HG02884 (cell line): Measurements from ENCODE around the gene SUOX.
A peak's percentile ranks its signal among the peaks of the same experiment; 100 is the strongest.
"Not testable (repeated sequence)": the region's sequence is repeated elsewhere in the genome, so short reads cannot be mapped to it uniquely, and the experiment has no call there.

Experiments used
- ATAC-seq: cut with Tn5 transposase; IDR thresholded peaks from one replicate; pipeline ENCODE4 v1.9.1; 2021; ENCODE audit warnings: mild to moderate bottlenecking, moderate library complexity; ENCODE audit not compliant: unreplicated experiment

SUOX gene

DNA sequence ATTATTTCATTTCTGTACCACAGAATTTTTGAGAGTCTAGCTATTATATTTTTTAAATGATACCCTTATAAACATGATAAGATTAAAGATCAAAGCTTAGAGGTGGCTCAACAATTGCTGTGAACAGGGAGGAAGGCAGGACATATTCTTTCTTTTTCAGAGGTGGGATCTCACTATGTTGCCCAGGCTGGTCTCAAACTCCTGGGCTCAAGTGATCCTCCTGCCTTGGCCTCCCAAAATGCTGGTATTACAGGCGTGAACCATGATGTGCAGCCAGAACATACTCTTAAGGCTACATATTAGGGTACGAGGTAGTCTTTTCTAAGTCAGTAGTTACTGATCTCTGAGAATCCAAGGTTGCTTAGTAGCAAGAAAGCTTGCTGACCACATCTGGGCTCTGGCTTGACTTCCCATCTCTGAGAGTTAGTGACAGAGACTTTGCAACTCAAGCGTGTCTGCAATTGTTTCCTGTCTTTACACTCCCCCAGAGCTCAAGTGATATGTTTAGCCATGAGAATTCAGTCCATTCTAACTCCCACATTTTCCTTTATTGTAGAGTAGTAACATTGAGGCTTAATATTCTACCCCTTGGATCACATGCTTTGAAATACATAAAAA lies 14.6 kb upstream of the SUOX start:
- peak; percentile 76 for ATAC-seq

DNA sequence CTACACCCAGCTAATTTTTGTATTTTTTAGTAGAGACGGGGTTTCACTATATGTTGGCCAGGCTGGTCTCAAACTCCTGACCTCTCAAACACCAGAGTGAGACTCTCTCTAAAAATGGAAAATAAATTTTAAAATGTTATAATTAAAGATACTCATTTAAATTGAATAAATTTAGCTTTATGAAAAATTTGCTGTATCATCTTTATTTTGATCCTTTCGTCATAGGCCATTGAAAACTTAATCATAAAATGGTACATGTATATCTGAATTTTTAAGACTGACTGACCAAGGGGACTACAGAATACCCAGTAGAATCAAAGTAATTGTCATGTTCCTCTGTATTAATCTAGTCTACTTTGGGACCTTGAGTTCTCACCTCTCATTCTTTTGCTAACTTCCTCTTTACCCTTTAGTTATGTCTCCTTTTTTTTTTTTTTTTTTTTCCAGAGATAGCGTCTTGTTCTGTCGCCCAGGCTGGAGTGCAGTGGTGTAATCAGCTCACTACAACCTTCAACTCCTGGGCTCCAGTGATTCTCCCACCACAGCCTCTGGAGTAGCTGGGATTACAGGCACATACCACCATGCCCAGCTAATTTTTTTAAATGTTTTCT lies 13.7 kb upstream of the SUOX start:
- ATAC-seq: no peak

DNA sequence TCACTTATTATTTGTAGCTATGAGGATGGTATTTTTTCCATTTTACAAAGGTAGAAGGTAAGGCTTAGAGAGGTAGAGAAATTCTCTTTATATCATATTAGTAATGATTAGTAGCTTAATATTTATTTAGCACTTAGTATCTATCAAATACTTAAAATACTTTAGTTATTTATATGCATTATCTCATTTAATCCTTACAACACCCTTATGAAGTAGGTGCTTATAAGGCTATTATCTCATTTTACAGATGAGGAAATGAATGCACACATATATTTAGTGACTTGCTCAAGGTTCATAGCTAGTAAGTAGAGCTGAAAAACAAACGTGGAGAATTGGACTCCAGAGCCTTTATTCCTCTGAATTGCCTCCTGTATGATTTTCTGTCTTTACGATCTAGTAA lies 12.2 kb upstream of the SUOX start:
- ATAC-seq: no peak

DNA sequence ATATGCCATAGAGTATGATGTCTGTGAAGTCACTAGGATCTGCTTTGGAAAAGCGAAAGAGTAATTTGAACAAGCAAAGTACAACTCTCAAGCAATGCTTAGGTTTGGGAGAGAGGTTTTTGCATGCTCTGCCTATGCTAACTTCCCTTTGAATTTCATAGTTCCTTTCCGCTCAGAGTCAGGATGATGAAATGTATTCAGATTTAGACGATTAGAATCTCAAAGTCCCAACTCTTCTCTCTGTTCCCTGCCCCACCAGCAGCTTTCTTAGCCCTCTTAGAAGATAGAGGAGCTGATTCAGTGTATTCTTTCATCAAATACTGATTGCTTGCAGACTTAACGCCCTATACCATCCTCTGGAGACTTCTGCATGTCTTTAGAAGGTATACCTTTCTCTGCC lies 11.7 kb upstream of the SUOX start:
- no peak for ATAC-seq

DNA sequence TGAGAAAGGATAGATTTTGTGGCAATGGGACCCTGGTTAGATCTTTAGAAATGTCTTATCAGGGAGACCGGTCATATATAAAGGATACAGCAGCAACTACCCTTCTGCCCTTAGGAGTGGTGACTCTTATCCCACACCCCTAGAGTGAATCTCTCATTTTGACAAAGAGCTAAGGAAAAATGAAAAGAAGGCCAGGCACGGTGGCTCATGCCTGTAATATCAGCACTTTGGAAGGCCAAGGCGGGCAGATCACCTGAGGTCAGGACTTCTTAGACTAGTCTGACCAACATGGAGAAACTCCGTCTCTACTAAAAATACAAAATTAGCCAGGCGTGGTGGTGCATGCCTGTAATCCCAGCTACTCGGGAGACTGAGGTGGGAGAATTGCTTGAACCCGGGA lies 11.1 kb upstream of the SUOX start:
- not testable (repeated sequence) for ATAC-seq

DNA sequence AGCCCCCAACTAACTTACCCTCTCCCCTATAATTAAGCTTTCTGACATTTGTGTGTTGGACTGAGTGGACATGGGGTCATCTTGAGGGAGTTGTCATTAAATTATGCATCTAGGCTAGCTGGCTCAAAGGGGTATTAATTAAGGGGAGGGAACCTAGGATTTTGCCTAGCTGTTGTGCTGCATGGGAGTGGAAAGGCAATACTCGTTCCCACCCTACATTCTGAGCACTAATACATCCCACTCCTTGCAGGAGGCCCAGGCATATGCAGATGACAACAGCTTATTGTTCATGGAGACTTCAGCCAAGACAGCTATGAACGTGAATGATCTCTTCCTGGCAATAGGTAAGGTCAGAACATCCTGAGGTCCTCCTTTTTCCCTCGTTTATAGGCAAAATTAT lies 6.0 kb upstream of the SUOX start:
- no peak for ATAC-seq

DNA sequence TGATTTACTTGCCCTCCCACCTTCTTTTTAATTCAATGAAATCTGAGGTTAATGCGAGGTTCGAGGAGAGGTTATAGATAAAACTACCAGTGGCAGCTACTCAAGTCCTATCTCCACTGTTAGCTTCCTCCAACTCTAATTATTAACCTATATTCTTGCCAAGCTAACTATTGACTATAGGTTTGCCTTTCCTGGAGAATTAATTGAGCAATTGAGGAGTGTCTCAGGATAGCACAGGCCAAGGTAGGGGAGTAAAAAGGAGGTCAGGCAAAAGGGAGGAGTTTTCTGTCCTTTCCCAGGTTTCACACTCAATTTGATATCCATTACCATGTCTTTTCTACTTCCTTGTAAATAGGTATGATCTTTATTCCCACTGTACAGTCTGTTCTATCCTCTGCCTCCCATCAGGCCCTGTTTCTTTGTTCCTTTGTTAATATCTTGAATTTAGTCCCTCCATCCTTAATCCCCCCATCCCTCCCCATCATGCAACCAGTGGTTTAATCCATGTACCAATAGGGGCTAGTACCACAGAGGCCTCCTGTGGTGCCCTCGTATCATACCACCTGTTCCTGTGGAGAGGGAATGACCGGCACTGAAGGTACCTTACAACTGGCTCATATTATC lies 3.7 kb upstream of the SUOX start:
- no peak for ATAC-seq

DNA sequence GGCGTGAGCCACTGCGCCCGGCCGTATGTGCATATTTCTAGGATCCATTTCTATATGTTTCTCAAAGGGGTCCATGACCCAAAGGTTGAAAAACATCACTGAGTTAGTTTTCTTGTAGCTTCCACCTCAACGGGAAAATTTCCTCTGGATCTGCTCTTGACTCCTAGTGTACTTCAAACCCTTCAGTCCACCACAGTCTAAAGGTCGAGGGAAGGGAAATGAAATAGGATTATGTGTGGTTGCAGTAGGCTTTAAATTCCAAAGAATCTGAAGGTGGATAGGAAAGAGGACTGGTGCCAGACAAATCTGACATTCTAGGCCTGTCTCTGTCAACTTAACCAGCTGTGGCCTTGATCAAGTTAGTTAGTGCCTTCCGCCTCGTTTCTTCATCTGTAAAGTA lies 1.7 kb upstream of the SUOX start:
- ATAC-seq: no peak

DNA sequence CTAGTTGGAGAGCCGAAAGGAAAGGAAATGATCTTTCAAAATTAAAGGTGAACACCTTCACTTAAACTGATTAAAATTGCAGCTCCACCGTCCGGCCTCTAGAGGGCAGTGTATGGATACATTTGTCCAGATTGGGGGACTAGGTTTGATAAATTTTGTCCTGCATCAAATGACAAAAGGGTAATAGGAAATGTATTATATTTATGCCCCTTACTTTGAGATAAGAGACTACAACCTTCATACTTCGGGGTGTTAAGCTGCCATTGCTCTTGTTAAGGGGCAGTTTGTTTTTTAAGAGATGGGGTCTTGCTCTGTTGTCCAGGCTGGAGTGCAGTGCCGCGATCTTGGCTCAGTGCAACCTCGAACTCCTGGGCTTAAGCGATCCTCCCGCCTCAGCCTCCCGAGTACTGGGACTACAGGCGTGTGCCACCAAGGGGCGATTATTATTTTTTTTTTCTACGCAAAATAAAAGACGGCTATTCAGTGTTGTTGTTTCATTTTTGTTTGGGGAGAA lies 818 bp upstream of the SUOX start:
- no peak for ATAC-seq

DNA sequence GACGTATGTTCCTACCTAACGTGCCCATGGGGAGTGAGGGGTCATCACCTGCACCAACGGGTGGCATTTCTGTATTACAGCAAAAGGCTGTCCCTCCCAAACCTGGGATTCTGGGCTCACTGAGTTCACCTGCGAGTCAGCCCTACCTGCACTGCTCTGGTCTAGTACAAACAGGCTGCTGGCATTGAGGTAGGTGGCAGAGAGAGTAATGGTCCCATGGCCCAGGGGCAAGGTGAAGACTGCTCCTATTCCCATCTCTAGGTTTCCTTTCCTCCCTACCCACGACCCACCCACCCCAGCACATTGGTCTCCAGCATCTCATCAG lies 421 bp downstream of the SUOX start:
- no peak for ATAC-seq

DNA sequence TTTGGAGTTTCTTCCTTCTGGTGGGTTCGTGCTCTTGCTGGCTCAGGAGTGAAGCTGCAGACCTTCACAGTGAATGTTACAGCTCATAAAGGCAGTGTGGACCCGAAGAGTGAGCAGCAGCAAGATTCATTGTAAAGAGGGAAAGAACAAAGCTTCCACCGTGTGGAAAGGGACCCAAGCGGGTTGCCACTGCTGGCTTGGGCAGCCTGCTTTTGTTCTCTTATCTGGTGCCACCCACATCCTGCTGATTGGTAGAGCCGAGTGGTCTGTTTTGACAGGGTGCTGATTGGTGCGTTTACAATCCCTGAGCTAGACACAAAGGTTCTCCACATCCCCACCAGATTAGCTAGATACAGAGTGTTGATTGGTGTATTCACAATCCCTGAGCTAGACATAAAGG lies 2.4 kb downstream of the SUOX start:
- not testable (repeated sequence) for ATAC-seq

DNA sequence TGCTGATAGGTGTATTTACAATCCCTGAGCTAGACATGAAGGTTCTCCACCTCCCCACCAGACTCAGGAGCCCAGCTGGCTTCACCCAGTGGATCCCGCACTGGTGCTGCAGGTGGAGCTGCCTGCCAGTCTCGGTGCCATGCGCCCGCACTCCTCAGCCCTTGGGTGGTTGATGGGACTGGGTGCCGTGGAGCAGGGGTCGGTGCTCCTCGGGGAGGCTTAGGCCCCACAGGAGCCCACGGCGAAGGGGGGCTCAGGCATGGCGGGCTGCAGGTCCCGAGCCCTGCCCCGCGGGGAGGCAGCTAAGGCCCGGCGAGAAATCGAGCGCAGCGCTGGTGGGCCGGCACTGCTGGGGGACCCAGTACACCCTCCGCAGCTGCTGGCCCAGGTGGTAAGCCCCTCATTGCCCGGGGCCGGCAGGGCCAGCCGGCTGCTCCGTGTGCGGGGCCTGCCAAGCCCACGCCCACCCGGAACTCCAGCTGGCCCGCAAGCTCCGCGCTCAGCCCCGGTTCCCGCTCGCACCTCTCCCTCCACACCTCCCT lies 3.0 kb downstream of the SUOX start:
- not testable (repeated sequence) for ATAC-seq

DNA sequence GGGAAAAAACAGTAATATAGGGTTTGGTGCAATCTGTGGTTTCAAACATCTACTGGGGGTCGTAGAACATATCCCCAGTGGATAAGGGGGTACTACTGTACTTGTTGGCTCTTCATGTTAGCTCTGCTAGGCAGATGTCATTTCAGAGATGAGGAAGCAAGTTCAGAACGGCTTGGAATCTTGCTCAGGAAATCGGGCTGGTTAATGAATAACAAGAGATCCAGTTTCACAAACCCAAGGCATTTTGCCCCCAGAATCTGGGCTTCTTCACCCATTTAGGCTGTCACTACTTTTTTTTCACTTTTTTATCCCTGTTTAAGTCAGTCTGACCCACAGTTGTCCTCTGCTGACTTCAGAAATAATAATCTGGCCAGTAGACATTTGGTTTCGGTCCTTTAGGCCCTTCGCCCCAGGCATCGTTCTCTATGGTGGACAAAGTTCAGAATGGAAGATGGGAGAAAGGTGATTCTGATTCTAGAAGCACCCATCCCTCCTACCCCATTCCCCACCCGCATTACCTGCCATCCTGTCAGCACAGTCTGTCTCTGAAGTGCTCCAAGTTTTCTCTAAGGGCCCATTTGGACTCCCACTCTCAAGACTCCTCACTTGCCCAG lies 4.5 kb downstream of the SUOX start:
- ATAC-seq: no peak

DNA sequence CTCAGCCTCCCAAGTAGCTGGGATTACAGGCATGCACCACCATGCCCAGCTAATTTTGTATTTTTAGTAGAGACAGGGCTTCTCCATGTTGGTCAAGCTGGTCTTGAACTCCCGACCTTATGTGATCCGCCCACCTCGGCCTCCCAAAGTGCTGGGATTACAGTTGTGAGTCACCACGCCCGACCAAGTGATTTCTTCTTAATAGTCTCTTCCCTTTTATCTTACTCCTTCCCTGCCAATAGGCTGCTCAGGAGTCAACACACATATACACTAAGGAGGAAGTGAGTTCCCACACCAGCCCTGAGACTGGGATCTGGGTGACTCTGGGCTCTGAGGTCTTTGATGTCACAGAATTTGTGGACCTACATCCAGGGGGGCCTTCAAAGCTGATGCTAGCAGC lies 6.3 kb downstream of the SUOX start:
- ATAC-seq: not testable (repeated sequence)

DNA sequence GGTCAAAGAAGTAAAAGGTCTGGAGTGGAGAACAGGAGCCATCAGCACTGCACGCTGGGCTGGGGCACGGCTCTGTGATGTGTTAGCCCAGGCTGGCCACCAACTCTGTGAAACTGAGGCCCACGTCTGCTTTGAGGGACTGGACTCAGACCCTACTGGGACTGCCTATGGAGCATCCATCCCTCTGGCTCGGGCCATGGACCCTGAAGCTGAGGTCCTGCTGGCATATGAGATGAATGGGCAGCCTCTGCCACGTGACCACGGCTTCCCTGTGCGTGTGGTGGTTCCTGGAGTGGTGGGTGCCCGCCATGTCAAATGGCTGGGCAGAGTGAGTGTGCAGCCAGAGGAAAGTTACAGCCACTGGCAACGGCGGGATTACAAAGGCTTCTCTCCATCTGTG lies 7.1 kb downstream of the SUOX start:
- ATAC-seq: no peak

DNA sequence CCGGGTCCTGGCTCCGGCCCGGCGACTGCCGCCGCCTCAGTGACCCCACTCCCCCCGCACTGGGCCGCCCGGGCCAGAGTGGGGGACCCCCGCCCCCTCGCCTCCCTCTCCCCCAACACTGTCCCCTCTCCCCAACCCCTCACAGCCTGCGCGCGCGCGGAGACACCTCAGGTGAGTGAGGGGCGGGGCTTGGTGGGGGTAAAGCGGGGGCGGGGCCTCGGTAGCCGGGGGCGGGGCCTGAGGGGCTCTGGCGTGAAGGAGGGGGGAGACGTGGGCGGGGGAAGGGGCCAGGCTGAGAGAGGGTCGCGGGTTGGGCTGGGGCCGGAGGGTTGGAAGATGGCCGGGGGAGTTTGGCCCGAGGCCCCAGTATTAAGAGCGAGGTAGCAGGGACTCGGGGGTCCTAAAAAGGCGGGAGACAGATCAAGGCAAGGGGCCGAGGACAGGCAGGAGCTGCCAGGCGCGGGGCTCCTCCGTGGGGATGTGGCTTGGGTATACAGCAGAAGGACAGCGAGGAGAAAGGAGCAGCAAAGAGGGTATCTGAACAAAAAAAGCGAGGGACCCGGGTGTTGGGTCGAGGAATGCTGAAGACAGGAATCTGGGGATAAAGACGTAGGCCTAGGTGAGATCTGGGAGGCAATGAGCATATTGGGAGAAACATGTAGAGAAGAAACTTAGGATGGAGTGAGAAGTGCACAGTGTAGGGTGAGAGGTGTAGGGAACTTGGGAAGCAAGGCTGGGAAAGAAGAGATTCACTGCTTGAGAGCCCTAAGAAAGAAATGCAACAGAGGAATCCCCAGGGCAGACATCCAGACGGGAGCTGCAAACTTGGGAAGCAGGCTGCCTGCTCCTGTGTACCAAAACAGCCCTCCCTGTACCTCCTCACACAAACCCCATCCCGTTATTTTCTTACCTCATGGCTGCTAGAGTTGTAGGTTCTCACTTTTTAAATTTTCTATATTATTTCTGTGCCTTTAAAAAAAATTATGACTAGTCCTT lies 10.8 kb downstream of the SUOX start:
- ATAC-seq: no peak

DNA sequence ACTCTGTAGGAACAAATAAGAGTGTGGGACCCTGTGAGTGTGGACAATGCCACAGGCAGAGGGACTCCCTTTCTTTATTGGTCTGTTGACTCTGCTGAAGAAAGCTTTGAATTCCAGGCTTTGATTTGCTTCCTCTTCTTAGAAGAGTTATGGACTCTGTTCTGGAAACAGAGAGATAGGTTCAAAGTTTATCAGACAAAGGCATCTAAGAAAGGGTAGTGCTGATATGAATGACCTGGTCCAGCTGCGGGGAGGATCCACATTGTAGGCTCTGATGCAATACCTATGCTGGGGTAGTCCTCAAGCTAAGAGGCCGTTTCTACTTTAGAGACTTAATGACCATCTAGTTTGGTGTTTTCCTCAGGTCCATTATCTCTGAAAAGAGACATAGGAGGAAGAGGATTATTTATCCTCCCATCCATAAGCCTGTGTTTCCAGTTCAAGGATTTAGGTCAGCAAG lies 13.1 kb downstream of the SUOX start:
- no peak for ATAC-seq

DNA sequence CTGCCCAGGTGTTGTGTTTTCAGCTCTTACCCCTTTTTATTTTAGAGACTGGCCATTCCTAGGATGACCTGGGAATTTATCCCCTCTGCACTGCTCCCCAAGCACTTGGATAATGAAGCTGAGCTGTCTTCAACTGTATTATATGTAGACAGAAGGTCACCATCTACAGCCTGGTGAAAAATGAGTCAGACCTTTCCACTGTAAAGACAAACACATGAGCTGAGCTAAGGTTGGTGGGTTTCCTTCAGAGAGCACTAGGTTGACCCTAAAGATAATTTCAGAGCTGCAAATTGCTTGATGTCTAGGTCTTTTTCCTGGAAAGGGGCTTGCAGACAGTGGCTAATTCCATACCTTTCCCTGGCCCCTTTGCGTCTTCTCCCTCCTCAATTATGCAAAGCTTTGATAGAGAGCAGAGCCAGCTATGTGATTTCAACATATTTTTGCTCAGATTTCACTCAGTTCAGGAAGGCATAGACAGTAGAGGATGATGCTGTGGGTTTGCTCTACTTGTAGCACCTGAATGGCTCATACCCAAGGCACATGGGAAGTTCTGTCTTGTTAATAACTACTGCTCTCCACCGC lies 14.5 kb downstream of the SUOX start:
- ATAC-seq: no peak

DNA sequence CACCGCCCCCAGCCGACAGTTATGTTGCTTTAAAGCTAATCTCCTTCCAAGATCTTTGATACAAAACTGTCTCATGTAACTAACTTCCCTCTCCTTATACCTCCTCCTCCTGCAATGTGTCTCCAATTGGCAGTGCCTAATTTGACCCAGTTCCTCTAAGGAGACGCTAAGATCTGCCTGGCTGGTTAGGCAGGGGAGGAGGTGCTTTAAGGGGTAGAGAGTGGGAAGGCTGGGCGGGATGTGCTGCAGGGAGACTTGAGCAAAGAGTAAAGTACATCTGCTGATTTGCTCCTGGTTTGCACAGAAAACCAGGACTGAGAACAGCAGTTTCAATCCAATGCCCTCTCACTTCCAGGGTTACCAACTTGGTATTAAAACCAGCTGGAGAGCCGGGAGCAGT lies 16.4 kb downstream of the SUOX start:
- ATAC-seq: no peak

DNA sequence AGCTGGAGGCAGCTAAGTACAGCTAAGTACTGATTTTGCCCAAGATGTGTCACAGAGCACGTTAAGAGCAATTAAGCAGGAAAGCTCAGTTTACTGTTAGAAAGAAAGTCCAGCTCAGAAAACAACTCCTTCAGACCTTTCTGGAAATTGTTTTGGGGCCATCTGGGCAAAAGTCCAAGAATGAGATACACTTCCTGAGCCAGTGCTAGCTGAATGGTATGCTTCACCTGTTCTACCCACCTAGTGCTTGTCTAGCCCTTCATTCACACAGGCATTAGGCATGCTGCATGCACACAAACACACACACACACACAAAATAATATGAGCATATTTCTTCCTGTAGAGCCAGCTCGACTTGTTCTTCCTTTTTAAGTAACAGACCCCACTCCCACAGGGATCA lies 17.1 kb downstream of the SUOX start:
- ATAC-seq: no peak
